ENCODE data around the gene CCDC83.

The CCDC83 gene

GRCh38 chr11:85855341-85855656 lies at the start of gene CCDC83:
TSS of gene CCDC83 (plus strand) at chr11:85855383. CDS start at chr11:85865124, 9,741 bp downstream.
- DNase-seq (ENCODE audit: low read depth) = no peak

- DNase-seq (ENCODE audit: low read depth) = no peak
Observed at GRCh38 chr11:85805387-85805786, 49.8 kb upstream of the CCDC83 start.

- DNase-seq (ENCODE audit: low read depth) = no peak
Observed at GRCh38 chr11:85806016-85806415, 49.2 kb upstream of the CCDC83 start.

- no peak for DNase-seq (ENCODE audit: low read depth)
Observed at GRCh38 chr11:85806876-85807275, 48.3 kb upstream of the CCDC83 start.

GRCh38 chr11:85809191-85809590 lies 46.0 kb upstream of the CCDC83 start:
- no peak for DNase-seq (ENCODE audit: low read depth)

- no peak for DNase-seq (ENCODE audit: low read depth)
Observed at GRCh38 chr11:85809863-85810262, 45.3 kb upstream of the CCDC83 start.

- no peak for DNase-seq (ENCODE audit: low read depth)
Observed at GRCh38 chr11:85810521-85810870, 44.7 kb upstream of the CCDC83 start.

- DNase-seq (ENCODE audit: low read depth) = peak; percentile 42
Observed at GRCh38 chr11:85810871-85811611, 44.1 kb upstream of the CCDC83 start, which contains the start of gene SYTL2. TSS of gene SYTL2 (minus strand) at chr11:85811141. CDS start at chr11:85757725, 53,416 bp downstream.

GRCh38 chr11:85811624-85812023 lies 43.6 kb upstream of the CCDC83 start:
- DNase-seq (ENCODE audit: low read depth) = no peak

GRCh38 chr11:85813721-85814120 lies 41.5 kb upstream of the CCDC83 start:
- no peak for DNase-seq (ENCODE audit: low read depth)

- DNase-seq (ENCODE audit: low read depth) = no peak
Observed at GRCh38 chr11:85815186-85815931, 39.8 kb upstream of the CCDC83 start.

GRCh38 chr11:85819441-85819840 lies 35.7 kb upstream of the CCDC83 start:
- DNase-seq (ENCODE audit: low read depth) = no peak

GRCh38 chr11:85821636-85822035 lies 33.5 kb upstream of the CCDC83 start:
- no peak for DNase-seq (ENCODE audit: low read depth)

- no peak for DNase-seq (ENCODE audit: low read depth)
Observed at GRCh38 chr11:85822814-85823213, 32.4 kb upstream of the CCDC83 start.

GRCh38 chr11:85823816-85824215 lies 31.4 kb upstream of the CCDC83 start:
- peak; percentile 32 for DNase-seq (ENCODE audit: low read depth)

- DNase-seq (ENCODE audit: low read depth) = no peak
Observed at GRCh38 chr11:85825616-85826015, 29.6 kb upstream of the CCDC83 start.

GRCh38 chr11:85826116-85826855 lies 28.9 kb upstream of the CCDC83 start:
- DNase-seq (ENCODE audit: low read depth) = no peak

GRCh38 chr11:85827748-85828639 lies 27.2 kb upstream of the CCDC83 start:
- DNase-seq (ENCODE audit: low read depth) = no peak

- no peak for DNase-seq (ENCODE audit: low read depth)
Observed at GRCh38 chr11:85828640-85828978, 26.6 kb upstream of the CCDC83 start.

GRCh38 chr11:85829172-85829571 lies 26.0 kb upstream of the CCDC83 start:
- no peak for DNase-seq (ENCODE audit: low read depth)

GRCh38 chr11:85831050-85831449 lies 24.1 kb upstream of the CCDC83 start:
- DNase-seq (ENCODE audit: low read depth) = no peak

- no peak for DNase-seq (ENCODE audit: low read depth)
Observed at GRCh38 chr11:85835263-85835662, 19.9 kb upstream of the CCDC83 start.

All from stimulated activated CD8-positive, alpha-beta memory T cell treated with anti-CD3 and anti-CD28 coated beads, Interleukin-15, amount 100 ng/mL, for 1 hour (primary cell).